HCT116 (cell line): ENCODE results near the gene ARHGAP23. TPM values are rescaled to one million over a fixed set of nuclear protein-coding genes. Genes with fewer than 3 reads are reported as not detected.

Experiments
- ATAC-seq: fragments of 200-7000 bp; cut with Tn5 transposase; 2 replicates; pipeline ENCODE4 v1.9.1; 2020; ENCODE audit warnings: mild to moderate bottlenecking, moderate library complexity
- BruUV-seq: library from RNA; stranded (reverse); fragments of 400-500 nt; replicated peaks from 2 replicates; lab custom pipeline; 2021; lab: Mats Ljungman, UMichigan
- CTCF ChIA-PET: fragments of 300-600 bp; sonication (Branson Sonifier 250); formaldehyde crosslinking; loops from one replicate; lab custom pipeline; 2021; ENCODE audit warnings: antibody characterized with exemption; lab: Charles Lee
- POLR2A ChIA-PET: fragments of 300-600, 350-600 bp; sonication (Branson Sonifier 250); formaldehyde crosslinking; loops from one replicate; lab custom pipeline; 2021; ENCODE audit warnings: antibody characterized with exemption; lab: Charles Lee
- RAD21 ChIA-PET, 2 experiments: fragments of 300-600 bp; sonication (Branson Sonifier 250); formaldehyde crosslinking; loops; one replicate each; lab custom pipeline; 2023; ENCODE audit warnings: low total read pairs in 2 of 2; ENCODE audit not compliant: uncharacterized antibody in 2 of 2, unreplicated experiment in 2 of 2, low non-redundant PET in 1 of 2; lab: Charles Lee
- DNase-seq: peaks from one replicate; pipeline ENCODE4 v3.0.0-alpha.2; 2010; ENCODE audit warnings: low read depth, low spot score
- H2AFZ ChIP-seq: fragments of 200-600 bp; shearing (Covaris generic), sonication (generic); 2 replicates; pipeline ENCODE4 v1.6.1; 2017; ENCODE audit warnings: low read depth, mixed run types, mixed read lengths, antibody characterized with exemption, low read length; ENCODE audit not compliant: poor library complexity, severe bottlenecking
- H3K27ac ChIP-seq: 2 replicates; pipeline ENCODE4 v1.5.1; 2012; ENCODE audit warnings: low read depth, low read length
- H3K27me3 ChIP-seq: fragments of 200-600 bp; sonication (generic); 2 replicates; pipeline ENCODE4 v1.6.1; 2016; ENCODE audit warnings: mixed run types, low read length, mixed read lengths; ENCODE audit not compliant: insufficient read depth
- H3K36me3 ChIP-seq, 2 experiments: fragments of 200-500 bp in 1 of 2; fragments of 200-600 bp in 1 of 2; sonication (Bioruptor generic) in 1 of 2; sonication (generic) in 1 of 2; 2 replicates each; pipeline versions ENCODE4 v1.5.1 to v1.6.1; 2014 to 2016; ENCODE audit warnings: low read length in 2 of 2, inconsistent platforms in 1 of 2, mixed read lengths in 1 of 2, mixed run types in 1 of 2; ENCODE audit not compliant: insufficient read depth in 2 of 2, control insufficient read depth in 1 of 2
- H3K4me1 ChIP-seq, 2 experiments: fragments of 200-600 bp in 1 of 2; sonication (generic) in 1 of 2; 2 replicates each; pipeline versions ENCODE4 v1.5.1 to v1.6.1; 2012 to 2017; ENCODE audit warnings: low read length in 2 of 2, inconsistent platforms in 1 of 2, mild to moderate bottlenecking in 1 of 2, mixed read lengths in 1 of 2, mixed run types in 1 of 2, moderate library complexity in 1 of 2; ENCODE audit not compliant: insufficient read depth in 2 of 2, control insufficient read depth in 1 of 2
- H3K4me2 ChIP-seq: fragments of 200-600 bp; sonication (generic); 2 replicates; pipeline ENCODE4 v1.6.1; 2017; ENCODE audit warnings: mixed run types, low read length, mixed read lengths
- H3K4me3 ChIP-seq, 2 experiments: fragments of 200-600 bp in 1 of 2; sonication (generic) in 1 of 2; replicated peaks in 1 of 2; 2 replicates each; pipeline ENCODE4 v1.5.1; 2011 to 2016; ENCODE audit warnings: low read length in 2 of 2, control low read depth in 1 of 2, low read depth in 1 of 2, mild to moderate bottlenecking in 1 of 2, mixed read lengths in 1 of 2, mixed run types in 1 of 2
- H3K79me2 ChIP-seq: fragments of 200-600 bp; sonication (generic); 2 replicates; pipeline ENCODE4 v1.6.1; 2017; ENCODE audit warnings: mild to moderate bottlenecking, mixed run types, low read length, moderate library complexity, mixed read lengths; ENCODE audit not compliant: insufficient read depth
- H3K9ac ChIP-seq: fragments of 200-600 bp; sonication (generic); 2 replicates; pipeline ENCODE4 v1.6.1; 2016; ENCODE audit warnings: low read length, mixed read lengths
- H3K9me2 ChIP-seq: fragments of 200-600 bp; sonication (generic), shearing (Covaris generic); 2 replicates; pipeline ENCODE4 v1.6.1; 2017; ENCODE audit warnings: mixed run types, mild to moderate bottlenecking, moderate library complexity; ENCODE audit not compliant: insufficient read depth
- H3K9me3 ChIP-seq, 2 experiments: fragments of 200-500 bp in 1 of 2; fragments of 200-600 bp in 1 of 2; sonication (Bioruptor generic) in 1 of 2; sonication (generic) in 1 of 2; 2 replicates each; pipeline ENCODE4 v1.6.1; 2014 to 2017; ENCODE audit warnings: low read length in 2 of 2, mixed read lengths in 2 of 2, inconsistent platforms in 1 of 2, low read depth in 1 of 2, mild to moderate bottlenecking in 1 of 2, mixed run types in 1 of 2, moderate library complexity in 1 of 2; ENCODE audit not compliant: control insufficient read depth in 1 of 2, insufficient read depth in 1 of 2
- H4K20me1 ChIP-seq: fragments of 200-600 bp; sonication (generic), shearing (Covaris generic); 2 replicates; pipeline ENCODE4 v1.6.1; 2017; ENCODE audit warnings: mixed run types, mild to moderate bottlenecking, moderate library complexity; ENCODE audit not compliant: insufficient read depth
- ATF3 ChIP-seq: IDR thresholded peaks from 2 replicates; pipeline ENCODE4 v1.6.1; 2012
- CBX3 ChIP-seq: IDR thresholded peaks from 2 replicates; pipeline ENCODE4 v1.6.1; 2012; ENCODE audit warnings: low read depth
- CEBPB ChIP-seq: IDR thresholded peaks from 2 replicates; pipeline ENCODE4 v1.6.1; 2012; ENCODE audit warnings: low read depth
- CTCF ChIP-seq, 3 experiments: fragments of 200-600 bp in 1 of 3; sonication (generic) in 1 of 3; IDR thresholded peaks in 2 of 3; conservative IDR thresholded peaks in 1 of 3; 2 replicates each; pipeline ENCODE4 v1.5.1; 2012 to 2017; ENCODE audit warnings: low read depth in 2 of 3, low read length in 2 of 3, antibody characterized with exemption in 1 of 3, borderline replicate concordance in 1 of 3, control low read depth in 1 of 3, mild to moderate bottlenecking in 1 of 3, mixed read lengths in 1 of 3, mixed run types in 1 of 3, moderate library complexity in 1 of 3; ENCODE audit not compliant: insufficient read depth in 1 of 3
- ELF1 ChIP-seq: IDR thresholded peaks from 2 replicates; pipeline ENCODE4 v1.6.1; 2012; ENCODE audit warnings: low read depth, borderline replicate concordance
- EZH2 ChIP-seq: fragments of 200-600 bp; sonication (generic); IDR thresholded peaks from 2 replicates; pipeline ENCODE4 v1.6.1; 2017; ENCODE audit warnings: antibody characterized with exemption, mixed run types
- EZH2phosphoT487 ChIP-seq: fragments of 200-600 bp; IDR thresholded peaks from 2 replicates; pipeline ENCODE4 v1.6.1; 2018; ENCODE audit warnings: antibody characterized with exemption, borderline replicate concordance
- FOSL1 ChIP-seq: IDR thresholded peaks from 2 replicates; pipeline ENCODE4 v1.6.1; 2012; ENCODE audit warnings: low read depth
- MAX ChIP-seq: IDR thresholded peaks from 2 replicates; pipeline ENCODE4 v1.6.1; 2012
- POLR2AphosphoS5 ChIP-seq: IDR thresholded peaks from 2 replicates; pipeline ENCODE4 v1.6.1; 2011; ENCODE audit warnings: mild to moderate bottlenecking, low read depth, low read length, moderate library complexity
- RAD21 ChIP-seq: IDR thresholded peaks from 2 replicates; pipeline ENCODE4 v1.6.1; 2012; ENCODE audit warnings: low read depth, mild to moderate bottlenecking
- SIN3A ChIP-seq: IDR thresholded peaks from 2 replicates; pipeline ENCODE4 v1.6.1; 2012; ENCODE audit warnings: low read depth
- SRF ChIP-seq: IDR thresholded peaks from 2 replicates; pipeline ENCODE4 v1.6.1; 2012; ENCODE audit warnings: low read depth
- TCF7L2 ChIP-seq: IDR thresholded peaks from 2 replicates; pipeline ENCODE4 v1.7.0; 2011; ENCODE audit warnings: borderline replicate concordance, inconsistent platforms; ENCODE audit not compliant: insufficient read depth, insufficient read length; ENCODE audit errors: extremely low read depth
- YY1 ChIP-seq: IDR thresholded peaks from 2 replicates; pipeline ENCODE4 v1.6.1; 2011; ENCODE audit warnings: low read length, low read depth, moderate library complexity, mild to moderate bottlenecking; ENCODE audit not compliant: insufficient replicate concordance; ENCODE audit errors: extremely low read depth
- ZFX ChIP-seq: fragments of 450-650 bp; IDR thresholded peaks from 2 replicates; pipeline ENCODE4 v1.6.1; 2017
- ZNF274 ChIP-seq: fragments of 200-500 bp; sonication (Bioruptor generic); IDR thresholded peaks from 2 replicates; pipeline ENCODE4 v1.6.1; 2014; ENCODE audit warnings: mild to moderate bottlenecking, low read depth, low read length, inconsistent platforms
- intact Hi-C: fragments of 100-400 bp; cut with micrococcal nuclease; formaldehyde crosslinking; loops from 2 replicates; pipeline ENCODE4 v1.10.0; 2022
- total RNA-seq: library from RNA; stranded (reverse); gene quantifications from one replicate; pipeline ENCODE4 v1.2.1, GENCODE V29; 2021; ENCODE audit not compliant: unreplicated experiment

The ARHGAP23 gene
- total RNA-seq, 1 experiment from 2014 or later, result 41.0 TPM

- RAD21 ChIA-PET, result no interaction called here
- Histone ChIP-seq H3K9ac (no peak overlapping the region), H3K79me2 (no peaks in the 10 kb centered on the region), H3K27me3 (no peaks in the 10 kb centered on the region), H3K4me3 (no peak overlapping the region), H3K36me3 (no peaks in the 10 kb centered on the region), H2AFZ (no peak overlapping the region), H3K9me3 (no peaks in the 10 kb centered on the region), H3K4me2 (no peak overlapping the region), H4K20me1 (no peaks in the 10 kb centered on the region), H3K27ac (no peak overlapping the region), H3K9me2 (no peaks in the 10 kb centered on the region), H3K4me1 (peaks cover 21 to 33% of the 10 kb centered on the region in 2 experiments)
- intact Hi-C loops, result no loop called here
- CTCF ChIA-PET, result interaction anchor here (4.8 kb wide), 1 partner anchor 23 kb away, joined by 100 read pairs; no protein-coding TSS in a partner anchor
- POLR2A ChIA-PET, result no interaction called here
- TF ChIP-seq EZH2, result no peak
- TF ChIP-seq ZFX, result no peak
- no peak for TF ChIP-seq RAD21
- TF ChIP-seq MAX, result no peak
- no peak for TF ChIP-seq EZH2phosphoT487
- no peak for TF ChIP-seq POLR2AphosphoS5
- no peak for TF ChIP-seq CEBPB
- no peak for TF ChIP-seq CTCF (IDR thresholded peaks at IDR 0.05 in 2 of 3, conservative IDR thresholded peaks at IDR 0.05 in 1 of 3; ENCODE audit: borderline replicate concordance in 1 of 3, insufficient read depth in 1 of 3, low read depth in 2 of 3, low read length in 2 of 3)
- no peak for TF ChIP-seq ZNF274
- TF ChIP-seq ATF3, result no peak
- TF ChIP-seq CBX3, result no peak
- TF ChIP-seq YY1, result no peak
- no peak for TF ChIP-seq FOSL1
- no peak for TF ChIP-seq SIN3A
- no peak for TF ChIP-seq SRF
- TF ChIP-seq TCF7L2, result no peak
- TF ChIP-seq ELF1, result no peak
- BruUV-seq, result no TSS peak
- ATAC-seq (no peak), DNase-seq (no peak)
Measured at GRCh38 chr17:38561416-38562214, 133.4 kb downstream of the ARHGAP23 start.

Other genes starting within 250 kb of the ARHGAP23 start
- gene TBC1D3, start 235.9 kb upstream of the ARHGAP23 start, total RNA-seq, result not detected
- gene MRPL45, start 131.3 kb upstream of the ARHGAP23 start, total RNA-seq, result 76.1 TPM
- 0.17 TPM for gene GPR179, start 84.5 kb upstream of the ARHGAP23 start, total RNA-seq
- 49.9 TPM for gene SOCS7, start 76.6 kb upstream of the ARHGAP23 start, total RNA-seq
- 10.5 TPM for gene SRCIN1, start 177.5 kb downstream of the ARHGAP23 start, total RNA-seq
- gene EPOP, start 246.5 kb downstream of the ARHGAP23 start, total RNA-seq, result 37.9 TPM